HFF-Myc (cell line): ENCODE data around the gene SPATA45.

Experiments used
- DNase-seq: peaks from one replicate; pipeline ENCODE4 v3.0.0-alpha.2; 2011; ENCODE audit warnings: low read depth; ENCODE audit errors: extremely low read depth
- H3K4me3 ChIP-seq: replicated peaks from 2 replicates; pipeline ENCODE4 v1.5.1; 2011; ENCODE audit warnings: low read depth, mild to moderate bottlenecking, control low read depth, low read length
- TF ChIP-seq, protein P1 (sequence below): IDR thresholded peaks from 2 replicates; pipeline ENCODE4 v1.5.1; 2012; ENCODE audit warnings: mild to moderate bottlenecking, low read depth, low read length, control low read depth; ENCODE audit errors: missing control alignments

SPATA45 gene

GRCh38 chr1:212792396-212792908, 55.0 kb downstream of the SPATA45 start:
- DNase-seq, result no peak
- TF ChIP-seq, protein P1, sequence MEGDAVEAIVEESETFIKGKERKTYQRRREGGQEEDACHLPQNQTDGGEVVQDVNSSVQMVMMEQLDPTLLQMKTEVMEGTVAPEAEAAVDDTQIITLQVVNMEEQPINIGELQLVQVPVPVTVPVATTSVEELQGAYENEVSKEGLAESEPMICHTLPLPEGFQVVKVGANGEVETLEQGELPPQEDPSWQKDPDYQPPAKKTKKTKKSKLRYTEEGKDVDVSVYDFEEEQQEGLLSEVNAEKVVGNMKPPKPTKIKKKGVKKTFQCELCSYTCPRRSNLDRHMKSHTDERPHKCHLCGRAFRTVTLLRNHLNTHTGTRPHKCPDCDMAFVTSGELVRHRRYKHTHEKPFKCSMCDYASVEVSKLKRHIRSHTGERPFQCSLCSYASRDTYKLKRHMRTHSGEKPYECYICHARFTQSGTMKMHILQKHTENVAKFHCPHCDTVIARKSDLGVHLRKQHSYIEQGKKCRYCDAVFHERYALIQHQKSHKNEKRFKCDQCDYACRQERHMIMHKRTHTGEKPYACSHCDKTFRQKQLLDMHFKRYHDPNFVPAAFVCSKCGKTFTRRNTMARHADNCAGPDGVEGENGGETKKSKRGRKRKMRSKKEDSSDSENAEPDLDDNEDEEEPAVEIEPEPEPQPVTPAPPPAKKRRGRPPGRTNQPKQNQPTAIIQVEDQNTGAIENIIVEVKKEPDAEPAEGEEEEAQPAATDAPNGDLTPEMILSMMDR, result no peak
- H3K4me3 ChIP-seq, result peak overlapping the region; percentile 61

- H3K4me3 ChIP-seq, result peak within 1 kb of the TSS; percentile 61
- DNase-seq, result peak; percentile 86
- TF ChIP-seq, protein P1, result no peak
These were observed 55.6 kb downstream of the SPATA45 start, which contains the start of the genes NSL1 and TATDN3 for GRCh38 chr1:212791676-212792395. Gene NSL1, minus strand, starts transcription at chr1:212791777. Its CDS starts 14 bp downstream, at chr1:212791763. Gene TATDN3, plus strand, starts transcription at chr1:212791894. Its CDS starts 28 bp downstream, at chr1:212791922.

GRCh38 chr1:212791261-212791675, 56.2 kb downstream of the SPATA45 start:
- DNase-seq, result no peak
- TF ChIP-seq, protein P1, result no peak
- peak overlapping the region; percentile 61 for H3K4me3 ChIP-seq

DNA sequence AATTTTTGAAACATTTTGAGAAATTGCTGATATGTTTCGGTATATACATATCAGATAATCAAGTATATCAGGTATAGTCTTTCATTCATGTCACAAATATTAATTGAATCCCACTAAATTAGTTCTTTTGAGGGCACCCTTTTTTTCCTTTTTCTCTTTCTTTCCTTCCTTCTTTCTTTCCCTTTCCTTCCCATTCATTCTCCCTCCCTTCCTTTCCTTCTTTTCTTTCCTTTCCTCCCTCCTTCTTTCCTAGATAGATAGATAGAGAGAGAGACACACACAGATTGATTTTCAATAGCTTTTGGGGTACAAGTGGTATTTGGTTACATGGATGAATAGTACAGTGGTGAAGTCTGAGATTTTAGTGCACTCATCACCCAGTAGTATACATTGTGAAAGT, 61.6 kb downstream of the SPATA45 start:
- TF ChIP-seq, protein P1, result no peak
- no peak for DNase-seq

DNA sequence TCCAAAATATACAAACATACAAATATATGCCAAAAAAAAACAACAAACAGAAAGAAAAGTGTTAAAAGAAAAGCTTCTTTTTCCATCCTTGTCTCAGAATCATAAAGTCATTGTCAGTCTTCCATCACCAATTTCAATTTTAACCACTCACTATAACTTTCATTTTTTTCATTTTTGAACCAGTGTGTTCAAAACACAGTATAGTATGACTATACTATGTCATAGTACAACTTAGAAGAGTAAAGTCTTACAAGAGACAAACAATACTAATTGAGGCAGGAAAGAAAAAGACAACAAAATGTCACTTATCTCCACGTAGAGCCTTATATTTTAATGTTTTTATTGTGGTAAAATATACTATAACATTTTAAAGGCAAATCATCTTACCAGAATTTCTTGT, 63.5 kb downstream of the SPATA45 start:
- DNase-seq, result no peak
- TF ChIP-seq, protein P1, result no peak

More for the DNA sequence above, 61.6 kb downstream of the SPATA45 start:
- H3K4me3 ChIP-seq, result no peak overlapping the region

DNA sequence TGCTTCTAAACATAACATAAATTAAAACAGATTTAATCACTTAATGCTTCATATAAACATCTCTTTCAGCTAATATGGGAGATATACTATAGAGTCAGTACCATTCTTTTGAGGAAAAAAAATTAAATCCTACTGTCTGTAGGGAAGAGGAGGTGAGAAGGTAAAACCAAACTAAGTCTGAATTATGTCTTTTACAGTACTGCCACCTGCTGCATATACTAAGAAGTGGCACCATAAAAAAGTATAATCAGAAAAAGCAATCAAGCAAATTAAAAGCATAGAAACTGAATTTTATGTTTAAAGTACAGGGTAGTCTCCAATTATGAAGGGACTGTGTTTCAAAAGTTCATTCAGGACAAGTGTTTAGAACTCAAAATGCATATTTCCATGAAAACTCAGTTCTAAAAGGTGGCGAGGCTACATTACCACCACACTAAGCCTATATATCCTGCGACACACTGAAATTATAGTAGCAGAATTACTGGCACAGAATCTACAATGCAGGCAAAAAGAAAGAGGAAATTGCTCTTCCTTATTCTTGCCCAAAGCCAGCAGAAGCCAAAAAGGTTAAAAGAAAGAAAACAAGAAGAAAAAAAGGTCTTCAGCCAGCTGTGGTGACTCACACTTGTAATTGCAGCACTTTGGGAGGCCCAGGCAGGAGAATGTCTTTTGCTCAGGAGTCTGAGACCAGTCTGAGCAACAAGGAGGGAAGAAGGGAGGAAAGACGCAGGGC, 64.9 kb downstream of the SPATA45 start:
- DNase-seq, result no peak
- TF ChIP-seq, protein P1, result peak; percentile 38
- H3K4me3 ChIP-seq, result no peak overlapping the region

More for the DNA sequence above, 63.5 kb downstream of the SPATA45 start:
- H3K4me3 ChIP-seq, result no peak overlapping the region
